HG02884 (cell line): ENCODE results near the gene MYO1G.
"Not testable (repeated sequence)": the region's sequence is repeated elsewhere in the genome, so short reads cannot be mapped to it uniquely, and the experiment has no call there.

ENCODE experiments used
- ATAC-seq: cut with Tn5 transposase; IDR thresholded peaks from one replicate; pipeline ENCODE4 v1.9.1; 2021; ENCODE audit warnings: mild to moderate bottlenecking, moderate library complexity; ENCODE audit not compliant: unreplicated experiment

The MYO1G gene

DNA sequence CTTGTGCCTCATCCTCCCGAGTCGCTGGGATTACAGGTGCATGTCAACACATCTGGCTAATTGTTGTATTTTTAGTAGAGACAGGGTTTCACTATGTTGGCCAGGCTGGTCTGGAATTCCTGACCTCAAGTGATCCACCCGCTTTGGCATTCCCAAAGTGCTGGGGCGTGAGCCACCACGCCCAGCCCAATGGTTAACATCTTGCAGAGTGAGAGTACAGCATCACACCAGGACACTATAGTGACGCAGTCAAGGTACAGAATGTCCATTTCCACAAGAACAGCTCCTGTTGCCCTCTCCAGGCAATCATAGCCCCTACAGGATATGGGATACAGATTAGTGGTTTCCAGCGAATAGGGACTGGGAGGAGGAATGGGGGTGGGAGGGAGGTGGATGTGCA, 34.0 kb downstream of the MYO1G start:
- no peak for ATAC-seq

GRCh38 chr7:44943631-44944030, 35.2 kb downstream of the MYO1G start:
- ATAC-seq = no peak

- no peak for ATAC-seq
These were observed 41.4 kb downstream of the MYO1G start for GRCh38 chr7:44937426-44937825.

GRCh38 chr7:44936322-44936721, 42.5 kb downstream of the MYO1G start:
- no peak for ATAC-seq

- no peak for ATAC-seq
These were observed 43.2 kb downstream of the MYO1G start for GRCh38 chr7:44935583-44935982.

GRCh38 chr7:44935016-44935415, 43.8 kb downstream of the MYO1G start:
- no peak for ATAC-seq

GRCh38 chr7:44934510-44934909, 44.3 kb downstream of the MYO1G start:
- ATAC-seq = not testable (repeated sequence)

DNA sequence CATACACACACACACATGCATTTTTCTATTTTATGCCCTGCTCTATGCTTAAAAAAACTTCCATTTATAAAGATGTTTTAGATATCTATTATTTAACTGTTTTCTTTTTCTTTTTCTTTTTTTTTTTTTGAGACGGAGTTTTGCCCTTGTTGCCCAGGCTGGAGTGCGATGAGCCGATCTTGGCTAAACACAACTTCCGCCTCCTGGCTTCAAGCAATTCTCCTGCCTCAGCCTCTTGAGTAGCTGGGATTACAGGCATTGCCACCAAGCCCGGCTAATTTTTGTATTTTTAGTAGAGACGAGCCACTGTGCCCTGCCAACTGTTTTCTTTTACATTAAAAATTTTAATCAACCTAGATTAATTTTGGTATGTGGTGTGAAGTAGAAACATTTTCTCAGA, 47.9 kb downstream of the MYO1G start:
- no peak for ATAC-seq

DNA sequence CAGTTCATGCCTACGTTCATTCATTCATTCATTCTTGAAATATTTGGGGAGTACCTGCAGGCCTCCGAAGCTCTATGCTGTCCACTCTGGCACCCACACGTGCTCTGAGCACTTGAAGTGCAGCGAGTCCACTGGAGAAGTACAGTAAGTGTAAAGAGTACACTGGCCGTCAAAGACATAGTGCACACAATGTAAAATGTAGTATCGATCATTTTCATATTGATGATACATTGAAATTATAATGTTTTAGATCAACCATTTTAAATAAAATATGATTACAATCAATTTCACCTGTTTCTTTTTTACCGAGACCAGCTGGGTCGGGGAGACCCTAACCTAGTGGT, 56.5 kb downstream of the MYO1G start:
- no peak for ATAC-seq

DNA sequence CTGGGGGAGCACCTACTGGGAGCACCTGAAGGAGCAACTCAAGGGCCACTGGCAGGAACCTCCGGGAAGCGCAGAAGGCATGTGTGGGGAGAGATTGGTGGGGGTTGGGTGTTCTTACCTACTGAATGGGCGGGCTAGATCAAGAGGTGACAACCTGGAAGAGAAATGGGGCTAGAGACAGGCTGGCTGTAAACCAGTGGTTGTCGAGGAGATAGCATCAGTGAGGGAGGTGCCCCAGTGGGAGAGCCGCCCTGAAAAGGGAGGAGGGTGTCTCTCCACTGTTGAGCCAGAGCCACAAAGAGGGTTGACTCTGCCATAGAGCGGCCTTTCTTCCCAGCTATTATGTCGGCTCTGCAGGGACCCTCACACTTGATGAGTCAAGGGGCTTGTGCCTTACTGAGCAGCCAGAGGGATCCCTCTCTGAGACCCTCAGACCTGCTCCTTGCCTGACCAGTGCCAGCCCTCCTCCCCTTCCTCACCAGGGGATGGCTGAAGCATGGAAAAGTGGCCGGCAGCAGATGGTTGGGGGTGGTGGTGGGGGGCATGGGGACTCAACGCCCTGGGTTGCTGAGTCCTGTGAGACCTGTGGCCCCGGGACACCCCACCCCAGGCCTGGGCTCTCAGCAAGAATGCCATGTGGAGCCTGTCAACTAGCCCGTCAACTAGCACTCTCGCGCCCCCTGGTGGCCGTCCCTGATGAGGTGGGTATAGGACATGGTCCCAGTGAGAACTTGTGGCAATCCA, 57.0 kb downstream of the MYO1G start:
- ATAC-seq = peak; percentile 74

DNA sequence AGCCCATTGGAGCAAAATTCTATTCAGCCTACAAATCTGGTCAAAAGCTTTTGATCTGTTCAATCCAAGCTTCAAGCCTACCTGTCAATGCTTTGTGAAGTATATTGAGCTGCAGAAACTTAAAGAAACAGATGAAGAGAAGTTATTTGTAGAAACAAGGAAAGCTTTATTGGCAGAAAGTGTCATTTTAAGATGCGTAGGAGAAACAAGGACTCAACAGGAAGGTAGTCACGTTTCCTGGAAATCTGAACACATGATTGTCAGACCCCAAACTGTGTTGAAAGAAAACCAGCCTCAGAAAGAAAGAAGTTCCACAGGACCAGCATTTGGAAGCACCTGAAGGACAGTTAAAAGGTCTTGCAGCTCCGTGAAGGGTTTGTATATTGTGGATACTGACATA, 58.7 kb downstream of the MYO1G start:
- no peak for ATAC-seq

DNA sequence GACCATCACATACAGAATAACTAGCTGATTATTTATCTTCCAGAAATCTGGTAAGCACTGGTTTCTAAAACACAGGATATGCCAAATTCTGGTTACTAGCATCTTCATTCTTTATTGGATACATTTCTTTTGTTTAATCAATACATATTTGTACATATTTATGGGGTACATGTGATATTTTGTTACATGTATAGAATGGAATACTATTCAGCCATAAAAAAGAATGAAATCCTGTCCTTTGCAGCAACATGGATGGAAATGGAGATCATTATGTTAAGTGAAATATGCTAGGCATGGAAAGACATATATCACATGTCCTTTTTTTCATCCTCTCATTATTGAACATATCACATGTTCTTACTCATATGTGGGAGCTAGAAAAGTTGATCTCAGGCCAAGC, 60.8 kb downstream of the MYO1G start:
- ATAC-seq = no peak

- no peak for ATAC-seq
These were observed 61.4 kb downstream of the MYO1G start for GRCh38 chr7:44917465-44917864.

DNA sequence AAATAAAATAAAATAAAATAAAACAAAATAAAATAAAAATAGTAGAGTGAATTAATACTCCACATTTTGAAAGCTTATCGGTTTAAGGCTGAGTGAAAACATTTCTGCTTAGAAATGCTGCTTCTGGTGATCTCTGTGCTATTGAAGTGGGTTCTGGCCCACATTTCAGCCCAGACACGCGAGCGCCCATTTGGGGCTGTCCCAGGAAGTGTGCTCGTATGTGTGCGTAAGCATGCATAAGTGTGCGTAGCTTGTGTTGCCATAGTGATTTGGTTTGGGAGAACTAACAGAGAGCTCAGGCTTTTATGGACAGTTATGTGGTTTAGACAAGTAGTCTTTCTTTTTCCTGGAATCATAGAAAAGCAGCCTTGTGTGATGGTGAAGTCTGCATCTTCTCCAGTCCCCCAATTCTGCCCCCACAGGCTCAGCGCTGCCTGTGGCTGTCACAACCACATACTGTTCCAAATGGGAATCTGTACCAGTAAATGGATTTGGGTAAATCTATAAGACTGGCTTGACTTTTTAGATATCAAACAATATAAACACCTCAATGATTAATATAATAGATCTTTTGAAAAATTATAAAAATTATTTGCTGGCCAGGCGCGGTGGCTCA, 63.7 kb downstream of the MYO1G start:
- peak; percentile 83 for ATAC-seq

DNA sequence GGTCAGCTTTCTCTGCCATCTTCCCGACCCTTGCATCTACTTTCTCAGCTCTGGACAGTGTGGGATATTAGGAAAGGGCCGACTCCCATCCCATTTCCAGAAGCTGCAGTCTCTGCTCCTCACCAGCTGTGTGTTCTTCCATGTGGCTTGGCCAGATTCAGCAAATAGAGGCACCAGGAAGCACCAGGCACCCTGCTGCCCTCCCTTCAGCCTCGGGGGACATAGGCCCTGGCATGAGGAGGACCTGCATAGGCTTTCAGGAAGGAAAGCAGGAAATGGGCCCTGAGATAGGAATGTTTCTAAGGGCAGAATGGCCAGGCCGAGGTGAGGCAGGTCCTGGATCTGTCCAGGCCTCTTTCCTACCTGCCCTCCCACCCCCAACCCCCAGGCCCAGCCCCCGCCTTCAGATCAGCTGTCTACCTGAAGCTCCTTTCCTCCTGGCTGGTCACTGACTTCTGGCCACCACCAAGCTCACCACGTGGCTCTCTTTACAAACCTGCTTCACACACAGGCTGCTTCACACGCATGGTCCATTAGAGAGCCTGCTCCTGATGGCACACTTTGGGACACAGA, 66.0 kb downstream of the MYO1G start:
- no peak for ATAC-seq
